ENCODE data around the gene COG8.

DNA sequence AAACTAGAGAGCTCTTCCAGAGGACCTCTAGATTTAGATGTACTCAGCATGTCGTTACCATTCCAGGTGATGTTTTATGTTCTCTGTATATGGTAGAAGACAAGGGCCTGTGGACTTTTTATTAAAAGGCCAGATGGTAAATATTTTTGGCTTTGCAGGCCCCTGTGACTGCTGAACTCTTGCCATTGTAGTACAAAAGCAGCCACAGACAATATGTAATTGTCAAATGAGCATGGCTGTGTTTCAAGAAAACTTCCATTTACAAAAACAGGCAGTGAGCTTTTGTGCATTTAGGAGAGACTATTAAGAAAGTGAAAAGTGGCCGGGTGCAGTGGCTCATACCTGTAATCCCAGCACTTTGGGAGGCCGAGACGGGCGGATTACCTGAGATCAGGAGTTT lies 4.8 kb upstream of the COG8 start:
- TF ChIP-seq POLR2A (IDR thresholded peaks at IDR 0.05), result no peak
- no peak for TF ChIP-seq CTCF (IDR thresholded peaks at IDR 0.05)
- no peak for TF ChIP-seq POLR2AphosphoS5 (IDR thresholded peaks at IDR 0.05)

All from transverse colon (tissue), 4 donors.